HepG2 (cell line): Measurements from ENCODE around the gene SULT1E1. TPM values are rescaled to one million over a fixed set of nuclear protein-coding genes. Genes with fewer than 3 reads are reported as not detected.
A peak's percentile ranks its signal among the peaks of the same experiment; 100 is the strongest.

Experiments used
- AGO1 ChIP-seq: fragments of 200-400 bp; formaldehyde crosslinking; IDR thresholded peaks from 2 replicates; pipeline ENCODE4 v1.6.1; 2017; ENCODE audit warnings: mild to moderate bottlenecking, low read depth, low read length, moderate library complexity; ENCODE audit not compliant: poor library complexity, severe bottlenecking
- CENPX ChIP-seq: sonication (generic); formaldehyde crosslinking; IDR thresholded peaks from 2 replicates; pipeline ENCODE4 v1.9.0; 2021; ENCODE audit warnings: mild to moderate bottlenecking, missing genetic modification reagents, moderate library complexity
- FOXK1 ChIP-seq: sonication (generic); formaldehyde crosslinking; IDR thresholded peaks from 2 replicates; pipeline ENCODE4 v1.4.0; 2020; ENCODE audit warnings: low read depth, missing genetic modification reagents, borderline replicate concordance
- GABPB1 ChIP-seq: IDR thresholded peaks from 2 replicates; pipeline ENCODE4 v1.6.1; 2016; ENCODE audit warnings: mild to moderate bottlenecking, missing genetic modification reagents, moderate library complexity, missing compliant biosample characterization
- GATAD1 ChIP-seq: IDR thresholded peaks from 2 replicates; pipeline ENCODE4 v1.6.1; 2016; ENCODE audit warnings: missing genetic modification reagents, missing compliant biosample characterization
- GTF3A ChIP-seq: sonication (generic); formaldehyde crosslinking; conservative IDR thresholded peaks from 2 replicates; pipeline ENCODE4 v1.4.0; 2020; ENCODE audit warnings: mild to moderate bottlenecking, missing genetic modification reagents
- GZF1 ChIP-seq: sonication (generic); formaldehyde crosslinking; IDR thresholded peaks from 2 replicates; pipeline ENCODE4 v1.5.1; 2020; ENCODE audit warnings: mild to moderate bottlenecking, missing genetic modification reagents
- HMGXB3 ChIP-seq: sonication (generic); formaldehyde crosslinking; IDR thresholded peaks from 2 replicates; pipeline ENCODE4 v1.4.0; 2020; ENCODE audit warnings: missing genetic modification reagents, borderline replicate concordance
- HNF4A ChIP-seq: sonication (generic); formaldehyde crosslinking; IDR thresholded peaks from 2 replicates; pipeline ENCODE4 v1.4.0; 2020; ENCODE audit warnings: missing genetic modification reagents
- PTBP1 ChIP-seq: fragments of 200-400 bp; formaldehyde crosslinking; IDR thresholded peaks from 2 replicates; pipeline ENCODE4 v1.6.1; 2018; ENCODE audit warnings: low read length, low read depth; ENCODE audit not compliant: poor library complexity, severe bottlenecking
- SOX6 ChIP-seq, 2 experiments: fragments of 450-650 bp in 1 of 2; sonication (generic) in 1 of 2; formaldehyde crosslinking in 1 of 2; IDR thresholded peaks; 2 replicates each; pipeline versions ENCODE4 v1.4.0 to v1.6.1; 2017 to 2020; ENCODE audit warnings: antibody characterized with exemption in 1 of 2, mild to moderate bottlenecking in 1 of 2, missing genetic modification reagents in 1 of 2
- ZMAT3 ChIP-seq: sonication (generic); formaldehyde crosslinking; conservative IDR thresholded peaks from 2 replicates; pipeline ENCODE4 v1.7.0; 2021; ENCODE audit warnings: missing genetic modification reagents
- ZNF232 ChIP-seq: sonication (generic); formaldehyde crosslinking; IDR thresholded peaks from 2 replicates; pipeline ENCODE4 v1.4.0; 2020; ENCODE audit warnings: missing genetic modification reagents, borderline replicate concordance
- ZNF276 ChIP-seq: sonication (generic); formaldehyde crosslinking; IDR thresholded peaks from 2 replicates; pipeline ENCODE4 v1.4.0; 2020; ENCODE audit warnings: mild to moderate bottlenecking, low read depth, missing genetic modification reagents
- ZNF337 ChIP-seq: sonication (generic); formaldehyde crosslinking; IDR thresholded peaks from 2 replicates; pipeline ENCODE4 v1.5.1; 2020; ENCODE audit warnings: missing genetic modification reagents, low read depth, mild to moderate bottlenecking, borderline replicate concordance
- ZNF512B ChIP-seq: sonication (generic); formaldehyde crosslinking; IDR thresholded peaks from 2 replicates; pipeline ENCODE4 v1.5.1; 2020; ENCODE audit warnings: missing genetic modification reagents, mild to moderate bottlenecking, borderline replicate concordance
- ZSCAN22 ChIP-seq: sonication (generic); formaldehyde crosslinking; IDR thresholded peaks from 2 replicates; pipeline ENCODE4 v1.4.0; 2020; ENCODE audit warnings: mild to moderate bottlenecking, missing genetic modification reagents
- ZSCAN30 ChIP-seq: sonication (generic); formaldehyde crosslinking; IDR thresholded peaks from 2 replicates; pipeline ENCODE4 v1.5.0; 2020; ENCODE audit warnings: mild to moderate bottlenecking, missing genetic modification reagents
- polyA plus RNA-seq, 8 experiments: library from polyadenylated mRNA; depleted of rRNA in 3 of 8; stranded (reverse) in 7 of 8; unstranded in 1 of 8; fragments of >200 nt; fragmentation: Illumina TruSeq in 4 of 8; extraction: Trizol in 4 of 8; gene quantifications; 2 replicates each; pipeline versions ENCODE4 v1.2.1 to v1.2.3, GENCODE V29; 2011 to 2016; ENCODE audit warnings: low read depth in 4 of 8, missing spikeins in 1 of 8, mixed read lengths in 1 of 8; ENCODE audit not compliant: insufficient read depth in 1 of 8
- total RNA-seq, 5 experiments: library from RNA; depleted of rRNA; stranded (reverse); fragments of >200 nt; fragmentation: Illumina TruSeq; extraction: Trizol; gene quantifications; 2 replicates each; pipeline ENCODE4 v1.2.3, GENCODE V29; 2016; ENCODE audit warnings: low read depth in 1 of 5

SULT1E1 gene
- total and polyA plus RNA-seq, 2 of the 13 experiments (the other 11 are each of a cell fraction or from before 2014, with no cell fraction given) = 1.7 to 3.9 TPM

GRCh38 chr4:69832326-69833030 is 27.5 kb downstream of the SULT1E1 start (continued):
- TF ChIP-seq ZNF232 (CRISPR knock-in tag) (no peak), ZNF337 (CRISPR knock-in tag) (no peak), SOX6 (IDR thresholded peaks at IDR 0.05) (no peak), SOX6 (CRISPR knock-in tag; IDR thresholded peaks at IDR 0.05) (peak; percentile 94), ZSCAN22 (CRISPR knock-in tag) (no peak), GTF3A (no peak), AGO1 (no peak), GABPB1 (CRISPR knock-in tag) (no peak; the same call in 1 of the 2 replicates), ZMAT3 (CRISPR knock-in tag) (no peak), CENPX (CRISPR knock-in tag) (no peak), HMGXB3 (CRISPR knock-in tag) (no peak), ZNF276 (CRISPR knock-in tag) (no peak), GZF1 (CRISPR knock-in tag) (no peak), PTBP1 (no peak), ZSCAN30 (CRISPR knock-in tag) (no peak), ZNF512B (CRISPR knock-in tag) (no peak), FOXK1 (CRISPR knock-in tag) (peak; percentile 74; the same call in 1 of the 2 replicates), HNF4A (CRISPR knock-in tag) (peak; percentile 98), GATAD1 (CRISPR knock-in tag) (peak; percentile 21)
